Measurements from ENCODE around the gene RABIF.
A peak's percentile ranks its signal among the peaks of the same experiment; 100 is the strongest.
"Not testable (repeated sequence)": the region's sequence is repeated elsewhere in the genome, so short reads cannot be mapped to it uniquely, and the experiment has no call there.

Gene RABIF

DNA sequence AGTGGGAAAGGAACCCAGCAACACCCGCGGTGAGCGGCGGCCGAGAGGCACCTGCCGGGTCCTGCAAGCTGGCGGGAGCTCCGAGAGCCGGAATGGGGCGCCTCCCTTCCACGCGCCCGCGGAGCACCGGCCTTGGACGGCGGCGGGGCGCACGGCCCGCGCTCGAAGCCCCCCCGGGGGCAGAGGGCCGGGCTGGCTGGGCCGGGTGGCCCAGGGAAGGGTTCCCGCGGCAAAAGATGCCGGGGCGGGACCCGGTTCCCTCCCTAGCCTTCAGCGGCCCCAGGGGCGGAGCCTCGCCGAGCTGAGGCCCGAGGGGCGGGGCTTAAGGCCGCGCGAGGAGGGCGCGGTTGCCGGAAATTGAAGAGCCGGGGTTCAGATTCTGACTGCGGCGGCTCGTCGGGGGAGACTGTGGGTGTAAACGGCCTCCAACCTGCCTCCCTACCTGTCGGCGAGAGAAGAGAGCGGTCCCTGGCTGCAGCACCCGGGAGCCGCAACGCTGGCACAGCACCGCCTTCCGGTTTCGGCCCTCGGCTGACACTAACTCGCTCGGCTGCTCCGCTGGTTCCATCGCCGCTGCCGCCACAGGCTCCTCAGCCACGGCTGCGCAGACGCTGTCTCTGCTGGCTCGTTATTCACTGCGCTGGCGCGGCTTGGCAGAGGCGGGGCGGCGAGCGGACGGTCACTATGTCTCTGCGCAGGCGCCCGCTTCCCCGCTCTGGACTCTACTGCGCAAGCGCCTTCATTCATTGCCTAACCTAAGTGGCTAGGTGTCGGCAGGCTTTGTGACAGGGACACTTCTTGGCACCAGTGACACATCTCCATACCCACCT is at the start of gene RABIF:
Gene RABIF, minus strand, starts transcription at position 619 of the 830 bp plus-strand sequence. Its CDS starts 51 bp downstream, at position 568.
- DNase-seq, result peak; percentile 86

DNA sequence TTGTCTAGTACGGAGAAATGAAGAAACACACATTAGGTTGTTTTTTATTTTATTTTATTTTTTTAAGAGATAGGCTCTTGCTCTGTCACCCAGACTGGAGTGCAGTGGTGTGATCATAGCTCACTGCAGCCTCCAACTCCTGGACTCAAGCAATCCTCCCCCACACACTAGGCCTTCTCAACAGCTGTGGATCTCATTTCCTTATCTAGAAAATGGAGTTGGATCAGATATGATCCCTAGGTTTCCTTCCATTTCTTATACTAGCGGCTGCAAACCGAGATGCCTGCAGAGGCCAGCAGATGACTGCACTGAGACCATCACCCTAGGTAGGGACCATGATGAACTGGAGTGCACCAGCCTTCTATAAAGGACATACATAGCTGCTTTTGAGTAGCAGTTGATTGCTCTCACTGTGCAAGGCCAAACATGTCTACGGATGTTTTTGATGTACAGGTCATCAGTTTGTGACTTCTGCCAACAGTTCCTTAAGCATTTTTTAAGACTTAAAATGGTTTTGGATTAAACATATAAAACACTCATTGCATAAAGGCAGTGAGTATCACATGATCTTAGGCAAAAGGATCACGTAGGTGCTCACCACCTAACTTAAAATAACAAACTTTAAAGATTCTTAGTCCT is 49.5 kb upstream of the RABIF start:
- no peak for DNase-seq

DNA sequence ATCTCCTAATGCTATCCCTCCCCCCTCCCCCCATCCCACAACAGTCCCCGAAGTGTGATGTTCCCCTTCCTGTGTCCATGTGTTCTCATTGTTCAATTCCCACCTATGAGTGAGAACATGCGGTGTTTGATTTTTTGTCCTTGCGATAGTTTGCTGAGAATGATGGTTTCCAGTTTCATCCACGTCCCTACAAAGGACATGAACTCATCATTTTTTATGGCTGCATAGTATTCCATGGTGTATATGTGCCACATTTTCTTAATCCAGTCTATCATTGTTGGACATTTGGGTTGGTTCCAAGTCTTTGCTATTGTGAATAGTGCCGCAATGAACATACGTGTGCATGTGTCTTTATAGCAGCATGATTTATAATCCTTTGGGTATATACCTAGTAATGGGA is 47.5 kb upstream of the RABIF start:
- not testable (repeated sequence) for DNase-seq

DNA sequence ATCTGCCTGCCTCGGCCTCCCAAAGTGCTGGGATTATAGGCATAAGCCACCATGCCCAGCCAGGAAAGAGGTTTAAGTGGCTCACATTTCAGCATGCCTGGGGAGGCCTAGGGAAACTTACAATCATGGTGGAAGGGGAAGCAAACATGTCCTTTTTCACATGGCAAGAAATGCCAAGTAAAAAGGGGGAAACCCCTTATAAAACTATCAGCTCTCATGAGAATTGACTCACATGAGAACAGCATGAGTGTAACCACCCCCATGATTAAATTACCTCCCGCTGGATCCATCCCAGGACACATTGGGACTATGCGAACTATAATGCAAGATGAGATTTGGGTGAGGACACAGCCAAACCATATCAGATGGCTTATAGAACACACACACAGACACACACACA is 46.9 kb upstream of the RABIF start:
- no peak for DNase-seq

DNA sequence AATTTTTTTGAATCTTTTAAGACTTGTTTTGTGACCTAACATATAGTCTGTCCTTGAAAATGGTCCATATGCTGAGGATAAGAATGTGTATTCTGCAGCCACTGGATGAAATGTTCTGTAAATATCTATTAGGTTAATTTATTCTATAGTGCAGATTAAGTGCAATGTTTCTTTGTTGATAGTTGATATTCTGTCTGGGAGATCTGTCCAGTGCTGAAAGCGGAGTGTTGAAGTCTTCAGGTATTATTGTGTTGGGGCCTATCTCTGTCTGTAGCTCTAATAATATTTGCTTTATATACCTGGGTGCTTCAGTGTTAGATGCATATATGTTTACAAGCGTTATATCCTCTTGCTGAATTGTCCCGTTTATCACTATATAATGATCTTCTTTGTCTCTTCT is 45.8 kb upstream of the RABIF start:
- no peak for DNase-seq

DNA sequence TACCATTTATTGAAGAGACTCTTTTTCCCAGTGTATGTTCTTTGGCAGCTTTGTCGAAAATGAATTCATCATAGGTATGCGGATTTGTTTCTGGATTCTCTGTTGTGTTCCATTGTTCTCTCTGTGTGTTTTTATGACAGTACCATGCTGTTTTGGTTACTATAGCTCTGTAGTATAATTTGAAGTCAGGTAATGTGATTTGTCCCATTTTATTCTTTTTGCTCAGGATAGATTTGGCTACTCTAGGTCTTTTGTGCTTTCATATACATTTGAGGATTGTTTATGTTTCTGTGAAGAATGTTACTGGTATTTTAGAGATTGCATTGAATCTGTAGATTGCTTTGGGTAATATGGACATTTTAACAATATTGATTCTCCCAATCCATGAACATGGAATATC is 43.5 kb upstream of the RABIF start:
- DNase-seq, result no peak

DNA sequence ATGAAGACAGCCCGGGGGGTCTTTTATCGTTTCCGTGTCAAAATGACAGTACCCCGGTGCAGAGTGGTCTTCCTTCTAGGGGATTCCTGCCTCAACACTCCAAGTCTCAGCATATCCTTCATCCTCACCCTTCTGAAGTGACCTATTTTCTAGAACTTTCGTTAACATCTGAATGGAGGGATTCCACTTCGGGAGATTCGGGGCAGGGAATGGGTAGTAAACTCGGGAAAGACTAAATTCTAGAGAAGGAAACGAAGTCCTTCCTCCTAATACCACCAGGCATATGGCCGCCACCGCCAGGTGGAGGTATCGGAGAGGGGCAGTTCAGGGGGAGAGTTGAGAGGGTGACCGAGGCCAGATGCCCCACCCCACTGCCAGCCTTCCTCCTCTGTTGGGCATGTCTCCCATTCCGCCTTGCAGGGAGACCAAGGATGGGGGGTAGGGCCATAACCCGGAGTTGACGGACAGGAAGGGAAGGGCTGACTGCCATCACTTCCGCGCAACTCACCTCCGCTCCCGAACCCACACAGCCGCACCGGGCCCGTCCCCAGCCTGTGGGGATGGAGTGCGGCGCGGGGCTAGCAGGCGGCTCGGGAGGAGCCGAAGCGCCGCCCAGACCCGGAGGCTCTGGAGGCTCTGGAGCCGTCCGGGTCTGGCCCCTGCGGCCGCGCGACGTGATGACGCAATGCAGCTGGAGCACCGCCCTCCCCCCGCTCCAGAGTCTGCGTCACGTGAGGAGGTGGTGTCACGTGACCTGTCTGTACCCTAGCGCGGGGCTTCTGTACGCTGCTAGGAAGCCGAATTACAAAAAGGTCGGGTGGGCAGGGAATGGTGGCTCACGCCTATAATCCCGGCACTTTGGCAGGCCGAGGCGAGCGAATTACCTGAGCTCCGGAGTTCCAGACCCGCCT is 37.9 kb upstream of the RABIF start, which contains the start of gene KLHL12:
Gene KLHL12, minus strand, starts transcription at position 654 of the 911 bp plus-strand sequence. CDS start 2,072 bp downstream, outside the sequence.
- peak; percentile 80 for DNase-seq

DNA sequence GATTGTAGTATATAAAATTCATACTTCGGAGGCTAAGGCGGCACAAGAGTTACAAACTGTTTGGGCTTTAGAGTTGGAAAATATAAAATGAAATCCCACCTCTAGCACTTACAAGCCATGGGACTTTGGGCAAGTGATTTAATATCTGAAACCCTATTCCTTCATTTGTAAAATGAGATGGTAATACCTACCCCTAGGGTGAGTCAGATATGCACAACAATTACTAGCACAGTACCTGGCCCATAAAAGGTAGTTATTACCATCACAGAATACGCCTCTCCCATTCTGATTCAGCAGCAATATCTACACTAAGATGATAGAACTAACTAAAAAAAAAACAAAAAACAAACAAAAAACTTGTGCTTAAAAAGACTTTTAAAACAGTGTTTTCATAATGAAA is 34.6 kb upstream of the RABIF start:
- no peak for DNase-seq

DNA sequence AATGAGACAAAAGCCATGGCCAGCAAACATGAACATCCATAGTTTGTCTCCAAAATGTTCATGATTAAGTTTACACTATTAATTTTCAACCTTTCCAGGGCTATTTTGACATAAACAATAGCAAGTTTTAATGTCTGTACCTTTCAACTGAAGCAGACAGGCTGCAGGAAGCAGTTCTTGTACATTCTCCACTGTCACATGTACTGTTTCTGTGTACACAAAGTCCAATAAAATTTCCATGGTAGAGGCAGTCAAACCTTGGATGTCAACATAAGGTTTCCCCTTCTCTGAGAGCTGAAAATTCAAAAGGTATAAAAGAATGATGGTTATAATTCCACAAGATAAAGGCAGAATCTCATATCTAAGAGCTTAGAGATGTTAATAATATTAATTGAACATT is 30.7 kb upstream of the RABIF start:
- DNase-seq, result no peak

DNA sequence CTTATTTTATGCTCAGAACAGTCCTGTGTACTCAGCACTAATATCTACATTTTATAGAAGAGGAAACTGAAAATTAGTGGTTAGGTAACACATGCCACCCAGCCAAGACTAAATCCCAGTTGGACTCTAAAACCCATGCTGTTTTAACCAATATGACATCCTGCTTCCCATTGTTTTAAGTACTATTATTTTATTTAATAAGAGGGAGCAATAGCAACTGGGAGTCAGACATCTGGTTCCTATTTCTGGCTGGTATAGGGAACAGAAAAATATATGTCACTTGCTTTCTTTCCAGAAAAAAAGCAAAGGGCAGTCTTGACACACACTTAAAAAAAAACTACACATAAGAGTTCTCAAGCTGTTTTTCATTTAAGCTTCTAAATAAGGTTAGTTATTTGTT is 26.2 kb upstream of the RABIF start:
- no peak for DNase-seq

DNA sequence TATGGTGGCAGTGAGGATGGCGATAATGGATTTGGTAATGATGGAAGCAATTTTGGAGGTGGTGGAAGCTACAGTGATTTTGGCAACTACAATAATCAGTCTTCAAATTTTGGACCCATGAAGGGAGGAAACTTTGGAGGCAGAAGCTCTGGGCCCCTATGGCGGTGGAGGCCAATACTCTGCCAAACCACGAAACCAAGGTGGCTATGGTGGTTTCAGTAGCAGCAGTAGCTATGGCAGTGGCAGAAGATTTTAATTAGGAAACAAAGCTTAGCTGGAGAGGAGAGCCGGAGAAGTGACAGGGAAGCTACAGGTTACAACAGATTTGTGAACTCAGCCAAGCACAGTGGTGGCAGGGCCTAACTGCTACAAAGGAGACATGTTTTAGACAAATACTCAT is 23.5 kb upstream of the RABIF start:
- DNase-seq, result not testable (repeated sequence)

DNA sequence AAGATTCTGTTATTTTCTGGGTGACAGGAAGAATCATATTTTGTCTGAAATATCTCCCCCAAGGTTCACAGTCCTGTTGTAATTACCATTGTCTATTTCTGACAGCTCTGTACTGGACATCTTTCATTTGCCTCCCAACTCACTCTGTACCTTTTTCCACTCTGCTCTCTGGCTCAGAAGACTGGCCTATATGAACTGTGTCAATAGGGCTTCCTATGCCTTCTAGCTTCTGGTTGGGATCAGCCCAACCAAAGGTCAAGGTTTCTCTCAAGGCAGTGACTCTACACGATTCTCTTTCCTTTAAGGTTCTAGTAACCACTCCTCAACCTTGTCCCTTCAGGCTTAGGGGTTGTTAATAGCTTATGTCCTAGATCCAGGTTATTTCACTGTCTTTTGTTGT is 20.5 kb upstream of the RABIF start:
- DNase-seq, result no peak

DNA sequence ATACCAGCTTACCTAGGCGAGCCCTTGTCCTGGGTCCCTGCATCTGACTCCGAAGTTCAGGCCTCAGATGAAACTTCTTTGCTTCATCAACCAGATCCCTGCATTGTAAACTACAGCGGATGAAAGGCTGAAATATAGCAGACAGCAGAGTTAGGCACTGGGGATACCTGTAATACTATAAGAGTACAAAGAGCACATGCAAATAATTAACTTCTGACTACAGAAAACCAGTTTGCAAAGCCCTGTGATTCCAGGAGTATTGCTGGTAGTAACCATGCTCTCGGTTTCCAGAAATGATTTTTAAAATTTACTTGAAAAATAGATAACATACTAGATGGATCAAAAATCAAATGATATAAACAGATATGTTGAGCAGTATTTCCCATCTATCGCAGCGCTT is 20.0 kb upstream of the RABIF start:
- DNase-seq, result no peak

DNA sequence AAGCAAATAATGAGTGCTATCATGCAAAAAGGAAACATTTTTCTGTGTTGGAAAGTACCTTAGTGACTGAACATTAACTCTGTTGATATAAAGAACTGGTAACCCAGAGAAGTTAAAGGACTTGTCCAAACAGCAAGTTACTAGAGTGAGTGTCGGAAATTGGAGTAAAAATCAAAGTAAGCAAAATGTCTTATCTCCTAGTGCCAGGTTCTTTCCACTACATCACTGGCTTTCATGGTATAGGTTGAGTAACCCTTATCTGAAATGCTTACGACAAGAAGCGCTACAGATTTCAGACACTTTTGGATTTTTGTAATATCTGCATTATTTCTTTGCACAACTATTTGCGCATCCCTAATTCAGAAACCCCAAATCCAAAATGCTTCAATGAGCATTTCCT is 16.4 kb upstream of the RABIF start:
- DNase-seq, result no peak

DNA sequence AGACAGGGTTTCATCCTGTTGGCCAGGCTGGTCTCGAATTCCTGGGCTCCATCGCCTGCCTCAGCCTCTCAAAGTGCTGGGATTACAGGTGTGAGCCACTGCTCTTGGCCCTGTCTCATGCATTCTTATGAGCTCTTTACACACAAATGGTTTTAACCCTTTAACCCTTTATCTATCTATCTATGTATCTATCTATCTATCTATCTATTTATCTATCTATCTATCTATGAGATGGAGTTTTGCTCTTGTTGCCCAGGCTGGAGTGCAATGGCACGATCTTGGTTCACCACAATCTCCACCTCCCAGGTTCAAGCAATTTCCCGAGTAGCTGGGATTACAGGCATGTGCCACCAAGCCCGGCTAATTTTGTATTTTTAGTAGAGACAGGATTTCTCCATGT is 14.9 kb upstream of the RABIF start:
- not testable (repeated sequence) for DNase-seq

DNA sequence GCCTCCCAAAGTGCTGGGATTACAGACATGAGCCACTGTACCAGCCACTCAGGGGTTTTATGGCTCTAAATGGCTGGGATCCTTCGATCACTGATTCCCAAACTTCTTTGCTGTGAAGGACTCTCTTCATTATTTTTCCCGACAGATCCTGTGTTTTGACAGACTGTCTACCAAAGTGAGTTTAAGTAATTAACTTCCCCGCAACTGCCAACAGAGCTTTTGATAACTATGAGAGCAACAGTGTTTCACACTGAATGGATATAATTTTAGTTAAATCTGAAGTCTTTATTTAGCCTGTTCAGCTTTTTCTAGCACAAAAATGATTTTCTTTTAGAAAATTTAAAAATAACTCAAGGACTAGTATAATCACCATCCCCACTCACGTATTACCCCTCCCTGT is 12.6 kb upstream of the RABIF start:
- no peak for DNase-seq

DNA sequence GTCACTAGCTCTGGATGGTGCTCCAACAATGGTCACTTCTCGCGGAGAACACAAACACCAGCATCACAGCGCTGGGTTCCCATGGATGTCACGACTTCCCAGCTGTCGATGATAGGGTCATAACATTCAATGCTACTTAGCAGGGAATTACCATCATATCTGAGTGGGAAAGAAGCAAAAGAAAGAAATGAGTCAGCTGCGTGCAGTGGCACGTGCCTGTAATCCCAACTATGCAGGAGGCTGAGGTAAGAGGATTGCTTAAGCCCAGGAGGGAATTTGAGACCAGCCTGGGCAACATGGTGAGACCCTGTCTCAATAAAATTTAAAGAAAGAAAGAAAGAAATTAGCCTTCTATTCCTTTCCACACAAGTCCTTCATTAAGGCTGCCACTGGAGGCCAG is 3.6 kb upstream of the RABIF start:
- DNase-seq, result no peak

DNA sequence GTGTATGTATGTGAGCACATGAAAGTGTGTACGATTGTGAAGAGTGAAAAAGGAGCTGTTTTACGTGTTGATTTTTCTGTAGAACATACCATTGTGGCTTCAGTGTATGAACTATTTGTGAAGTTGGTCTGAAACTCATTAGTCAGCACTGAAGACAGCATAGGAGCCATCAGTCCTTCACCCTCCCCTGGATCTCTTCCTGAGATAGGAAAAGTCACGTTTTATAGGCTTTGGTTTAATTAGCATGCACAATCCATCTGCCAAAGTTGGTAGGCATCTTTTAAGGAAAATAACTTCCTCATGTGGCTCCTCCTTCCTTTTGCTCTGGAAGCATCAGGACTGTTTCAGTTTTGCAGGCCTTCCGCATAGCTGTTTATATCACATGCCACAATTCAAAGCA is 1.4 kb upstream of the RABIF start:
- no peak for DNase-seq

DNA sequence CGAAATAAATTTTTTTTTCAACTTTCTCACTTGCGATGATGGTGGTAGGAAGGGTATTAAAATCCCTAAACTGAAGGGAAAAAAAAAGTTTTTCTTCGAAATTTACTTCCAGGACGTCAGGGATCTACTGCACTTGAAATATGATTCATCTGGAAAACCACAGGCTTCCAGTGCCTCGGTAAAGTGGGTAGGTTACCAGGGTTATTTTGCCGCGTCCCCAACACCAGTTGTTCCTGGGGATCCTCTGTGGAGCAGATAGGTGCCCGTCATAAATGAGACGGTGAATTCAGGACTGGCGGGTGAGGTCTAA is 773 bp downstream of the RABIF start:
- no peak for DNase-seq

DNA sequence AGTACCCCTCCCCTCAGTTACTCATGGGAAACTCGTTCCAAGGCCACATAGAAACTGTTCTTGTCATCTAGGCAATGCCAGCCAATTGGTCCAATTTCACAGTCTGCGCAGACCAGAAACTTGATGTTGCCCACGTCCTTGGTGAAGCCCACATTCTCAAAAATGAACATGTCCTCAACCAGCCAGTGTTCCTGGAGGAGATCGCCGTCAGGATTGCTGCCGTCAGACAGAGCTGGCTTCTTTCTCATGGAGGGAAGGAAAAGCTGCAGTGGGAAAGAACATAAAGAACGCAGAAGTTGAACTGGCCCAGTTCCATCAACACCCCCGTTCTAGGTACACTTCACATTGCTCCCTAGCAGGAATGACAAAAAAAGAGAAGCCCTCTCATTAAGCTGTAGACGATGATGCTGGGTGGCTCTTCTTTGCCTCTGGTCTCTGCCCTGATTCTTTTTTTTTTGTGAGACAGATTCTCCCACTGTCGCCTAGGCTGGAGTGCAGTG is 7.9 kb downstream of the RABIF start:
- no peak for DNase-seq

DNA sequence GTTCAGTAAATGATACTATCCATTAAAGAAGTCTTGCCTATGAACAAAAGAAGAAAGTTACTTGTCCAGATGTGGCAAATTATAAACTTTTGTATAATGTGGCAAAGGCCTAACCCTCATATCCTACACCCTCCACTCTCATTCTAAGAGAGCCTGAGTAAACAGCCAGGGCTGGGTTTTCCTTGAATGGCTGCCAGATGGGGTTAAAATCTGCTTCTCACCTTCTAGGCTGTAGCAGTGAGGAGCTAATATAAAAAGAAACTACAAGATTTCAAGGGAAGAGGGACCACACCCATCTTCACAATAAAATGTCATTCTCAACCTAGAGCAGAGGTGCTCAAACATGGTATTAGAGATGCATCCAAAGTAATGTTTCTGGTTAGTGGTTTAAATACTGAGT is 8.9 kb downstream of the RABIF start:
- no peak for DNase-seq

DNA sequence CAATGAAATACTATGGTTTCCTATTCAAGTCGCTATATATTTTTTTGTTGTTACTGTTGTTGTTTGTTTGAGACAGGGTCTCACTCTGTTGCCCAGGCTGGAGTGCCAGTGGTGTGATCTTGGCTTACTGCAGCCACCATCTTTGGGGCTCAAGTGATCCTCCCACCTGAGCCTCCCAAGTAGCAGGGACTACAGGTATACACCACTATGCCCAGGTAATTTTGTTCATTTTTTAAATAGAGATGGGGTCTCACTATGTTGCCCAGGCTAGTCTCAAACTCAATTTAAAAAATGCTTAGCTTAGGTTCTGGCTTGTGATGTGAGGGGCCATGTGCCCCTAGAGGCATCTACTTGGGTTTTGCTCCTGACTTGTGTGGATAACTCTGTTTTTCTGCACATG is 9.8 kb downstream of the RABIF start:
- DNase-seq, result no peak

DNA sequence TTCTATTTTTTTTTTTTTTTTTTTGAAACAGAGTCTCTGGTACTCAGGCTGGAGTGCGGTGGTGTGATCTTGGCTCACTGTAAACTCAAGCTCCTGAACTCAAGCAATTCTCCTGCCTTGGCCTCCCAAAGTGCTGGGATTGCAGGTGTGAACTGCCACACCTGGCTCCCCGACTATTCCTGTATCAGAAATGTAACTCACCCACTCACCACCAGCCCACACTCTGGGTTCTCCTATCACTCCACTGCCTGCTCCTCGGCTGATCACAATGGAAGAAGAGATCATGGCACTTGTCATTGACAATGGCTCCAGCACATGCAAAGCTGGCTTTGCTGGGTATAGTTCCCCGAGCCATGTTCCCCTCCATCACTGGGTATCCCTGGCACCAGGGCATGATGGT is 15.9 kb downstream of the RABIF start:
- no peak for DNase-seq

DNA sequence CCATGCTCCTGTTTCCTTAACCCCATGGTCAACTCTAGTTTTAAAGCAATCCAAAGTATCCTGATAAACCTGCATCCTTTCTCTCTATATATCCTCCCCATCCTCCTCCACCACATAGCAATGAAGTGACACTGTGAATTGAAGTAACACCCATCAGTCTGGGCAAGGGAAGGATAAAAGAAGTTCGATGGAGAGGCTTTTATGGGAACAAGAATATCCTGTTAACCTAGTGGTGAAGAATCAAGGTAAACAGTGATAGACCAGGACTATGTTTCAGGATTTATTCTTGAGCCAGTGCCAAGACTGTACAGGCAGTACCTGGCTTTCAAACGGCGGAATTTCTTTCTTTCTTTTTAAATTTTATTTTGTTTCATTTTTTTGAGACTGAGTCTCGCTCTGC is 17.6 kb downstream of the RABIF start:
- no peak for DNase-seq

All from NCI-H526 treated with DMSO at 0.1 percent for 48 hours (cell line).